ENCODE data around the gene TUG1. TPM values are rescaled to one million over a fixed set of nuclear protein-coding genes. Genes with fewer than 3 reads are reported as not detected.

Gene TUG1
- total RNA-seq, 1 experiment from 2014 or later, result 122 TPM

GRCh38 chr22:30996462-30996861, 27.4 kb downstream of the TUG1 start:
- CTCF ChIA-PET, result no interaction called here
- H3K36me3 Mint-ChIP-seq (ENCODE audit: insufficient read depth, unreplicated experiment), result no peaks in the 10 kb centered on the region
- TF ChIP-seq CTCF (IDR thresholded peaks at IDR 0.05; ENCODE audit: unreplicated experiment), result no peak
- no peak overlapping the region for H3K4me3 Mint-ChIP-seq (ENCODE audit: low read depth, unreplicated experiment)
- DNase-seq, result no peak
- H3K27me3 Mint-ChIP-seq (ENCODE audit: unreplicated experiment), result peaks cover 13% of the 10 kb centered on the region
- intact Hi-C loops (cut with micrococcal nuclease; ENCODE audit: unreplicated experiment), result no loop called here
- H3K4me1 Mint-ChIP-seq (ENCODE audit: low read depth, unreplicated experiment), result no peaks in the 10 kb centered on the region
- H3K9me3 Mint-ChIP-seq (ENCODE audit: low read depth, unreplicated experiment), result no peaks in the 10 kb centered on the region
- no peak overlapping the region for H3K27ac Mint-ChIP-seq (ENCODE audit: unreplicated experiment)
- BruUV-seq (replicated peaks), result no TSS peak

- TF ChIP-seq CTCF (IDR thresholded peaks at IDR 0.05; ENCODE audit: unreplicated experiment), result no peak
- intact Hi-C loops (cut with micrococcal nuclease; ENCODE audit: unreplicated experiment), result no loop called here
- H3K4me3 Mint-ChIP-seq (ENCODE audit: low read depth, unreplicated experiment), result no peak overlapping the region
- no peak overlapping the region for H3K27ac Mint-ChIP-seq (ENCODE audit: unreplicated experiment)
- no peaks in the 10 kb centered on the region for H3K9me3 Mint-ChIP-seq (ENCODE audit: low read depth, unreplicated experiment)
- CTCF ChIA-PET, result no interaction called here
- peaks cover 24% of the 10 kb centered on the region for H3K27me3 Mint-ChIP-seq (ENCODE audit: unreplicated experiment)
- no peak for DNase-seq
- H3K4me1 Mint-ChIP-seq (ENCODE audit: low read depth, unreplicated experiment), result no peaks in the 10 kb centered on the region
- no TSS peak for BruUV-seq (replicated peaks)
- H3K36me3 Mint-ChIP-seq (ENCODE audit: insufficient read depth, unreplicated experiment), result no peaks in the 10 kb centered on the region
These were observed 29.3 kb downstream of the TUG1 start for GRCh38 chr22:30998329-30998728.

GRCh38 chr22:31001124-31001770, 32.2 kb downstream of the TUG1 start:
- Mint-ChIP-seq H3K4me3 (ENCODE audit: low read depth, unreplicated experiment) (no peak overlapping the region), H3K27me3 (ENCODE audit: unreplicated experiment) (peaks cover 12% of the 10 kb centered on the region), H3K36me3 (ENCODE audit: insufficient read depth, unreplicated experiment) (no peaks in the 10 kb centered on the region), H3K4me1 (ENCODE audit: low read depth, unreplicated experiment) (no peaks in the 10 kb centered on the region), H3K9me3 (ENCODE audit: low read depth, unreplicated experiment) (no peaks in the 10 kb centered on the region), H3K27ac (ENCODE audit: unreplicated experiment) (no peak overlapping the region)
- intact Hi-C loops (cut with micrococcal nuclease; ENCODE audit: unreplicated experiment), result no loop called here
- TF ChIP-seq CTCF (IDR thresholded peaks at IDR 0.05; ENCODE audit: unreplicated experiment), result no peak
- no TSS peak for BruUV-seq (replicated peaks)
- no peak for DNase-seq
- CTCF ChIA-PET, result no interaction called here

GRCh38 chr22:31005535-31005934, 36.5 kb downstream of the TUG1 start:
- Mint-ChIP-seq H3K27ac (ENCODE audit: unreplicated experiment) (no peak overlapping the region), H3K27me3 (ENCODE audit: unreplicated experiment) (peaks cover 12% of the 10 kb centered on the region), H3K36me3 (ENCODE audit: insufficient read depth, unreplicated experiment) (no peaks in the 10 kb centered on the region), H3K4me1 (ENCODE audit: low read depth, unreplicated experiment) (no peaks in the 10 kb centered on the region), H3K4me3 (ENCODE audit: low read depth, unreplicated experiment) (no peak overlapping the region), H3K9me3 (ENCODE audit: low read depth, unreplicated experiment) (no peaks in the 10 kb centered on the region)
- intact Hi-C loops (cut with micrococcal nuclease; ENCODE audit: unreplicated experiment), result no loop called here
- no peak for TF ChIP-seq CTCF (IDR thresholded peaks at IDR 0.05; ENCODE audit: unreplicated experiment)
- BruUV-seq (replicated peaks), result no TSS peak
- DNase-seq, result no peak
- CTCF ChIA-PET, result interaction anchor here (0.5 kb wide), 1 partner anchor 51 kb away, joined by 3 read pairs; no protein-coding TSS in a partner anchor
